H1 (cell line): Measurements from ENCODE around the gene GJD2. TPM values are rescaled to one million over a fixed set of nuclear protein-coding genes. Genes with fewer than 3 reads are reported as not detected.

Experiments
- CEBPB ChIP-seq: IDR thresholded peaks from 2 replicates; pipeline ENCODE4 v1.6.1; 2012; ENCODE audit warnings: low read depth, low read length
- polyA plus RNA-seq, 7 experiments: library from polyadenylated mRNA; depleted of rRNA in 3 of 7; stranded (reverse) in 5 of 7; unstranded in 2 of 7; fragments of >200 nt in 5 of 7; fragments of 200-250 nt in 2 of 7; gene quantifications; 1 replicate in 5 of 7; 2 replicates in 1 of 7; 4 replicates in 1 of 7; pipeline versions ENCODE4 v1.2.1 to v1.2.3, GENCODE V29; 2011 to 2013; ENCODE audit warnings: missing spikeins in 2 of 7, mixed read lengths in 2 of 7
- total RNA-seq: library from RNA; stranded (reverse); fragmentation: NEBNext Ultra II Directional; extraction: Animal tissue kit (Norgen Biotek cat#: 25700); gene quantifications from 2 replicates; pipeline ENCODE4 v1.2.1, GENCODE V29; 2021
- TF ChIP-seq, protein P1 (sequence below): IDR thresholded peaks from 2 replicates; pipeline ENCODE4 v1.6.1; 2011; ENCODE audit warnings: low read depth, mild to moderate bottlenecking, low read length; ENCODE audit not compliant: insufficient read depth

The GJD2 gene
- total and polyA plus RNA-seq, 2 of the 8 experiments (the other 6 are each of a cell fraction or from before 2014, with no cell fraction given), result 0.39 to 0.54 TPM

DNA sequence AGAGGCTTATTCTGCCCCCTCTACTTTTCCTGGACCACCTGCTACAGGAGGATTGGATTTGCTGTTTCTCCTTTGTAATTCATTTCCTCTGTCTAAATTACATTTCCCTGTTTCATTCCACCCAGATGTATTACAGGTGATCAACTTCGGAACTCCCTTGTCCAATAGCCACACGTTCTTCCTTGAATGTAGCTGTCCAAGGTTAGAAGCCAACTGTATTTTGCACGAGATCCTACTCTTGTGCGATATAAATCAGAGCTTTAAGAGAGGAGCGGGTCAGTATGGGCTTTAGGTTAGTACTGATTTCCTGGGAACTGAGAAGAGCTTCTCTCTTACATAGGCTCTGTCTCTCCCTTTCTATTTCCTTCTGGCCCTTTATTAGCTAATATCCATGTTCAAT, 20.5 kb downstream of the GJD2 start (continued):
- TF ChIP-seq, protein P1, sequence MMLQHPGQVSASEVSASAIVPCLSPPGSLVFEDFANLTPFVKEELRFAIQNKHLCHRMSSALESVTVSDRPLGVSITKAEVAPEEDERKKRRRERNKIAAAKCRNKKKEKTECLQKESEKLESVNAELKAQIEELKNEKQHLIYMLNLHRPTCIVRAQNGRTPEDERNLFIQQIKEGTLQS, result no peak
- TF ChIP-seq CEBPB, result no peak
